GM19397 (cell line): Measurements from ENCODE around the gene FANCF.

Experiments used
- ATAC-seq: cut with Tn5 transposase; IDR thresholded peaks from one replicate; pipeline ENCODE4 v1.9.1; 2021; ENCODE audit warnings: mild to moderate bottlenecking, moderate library complexity; ENCODE audit not compliant: unreplicated experiment

Gene FANCF

DNA sequence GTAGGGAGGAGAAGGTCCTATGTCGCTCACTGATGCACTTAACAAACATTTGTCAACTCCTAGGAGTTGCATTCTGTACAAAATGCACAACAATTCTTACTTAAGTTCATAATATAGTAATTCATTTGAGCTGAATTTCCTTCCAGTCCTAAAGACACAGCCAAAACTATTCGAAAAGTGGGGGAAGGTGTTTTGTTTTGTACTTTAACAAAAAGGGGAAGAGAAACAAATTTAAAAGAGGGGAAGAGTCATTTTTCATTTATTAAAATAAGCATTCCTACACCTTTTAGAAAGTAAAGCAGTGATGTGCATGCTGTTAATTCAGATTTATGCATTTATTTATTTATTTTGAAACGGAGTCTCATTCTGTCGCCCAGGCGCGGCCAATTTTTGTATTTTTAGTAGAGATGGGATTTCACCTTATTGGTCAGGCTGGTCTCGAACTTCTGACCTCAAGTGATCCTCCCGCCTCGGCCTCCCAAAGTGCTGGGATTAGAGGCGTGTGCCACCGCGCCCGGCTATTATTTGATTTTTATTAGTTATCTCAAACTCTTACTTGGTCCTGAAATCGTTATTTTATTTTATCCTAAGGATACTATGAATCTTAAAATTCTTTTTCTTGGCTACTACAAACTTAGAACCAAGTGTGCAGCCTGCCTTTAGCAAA lies 1.1 kb upstream of the FANCF start:
- no peak for ATAC-seq

DNA sequence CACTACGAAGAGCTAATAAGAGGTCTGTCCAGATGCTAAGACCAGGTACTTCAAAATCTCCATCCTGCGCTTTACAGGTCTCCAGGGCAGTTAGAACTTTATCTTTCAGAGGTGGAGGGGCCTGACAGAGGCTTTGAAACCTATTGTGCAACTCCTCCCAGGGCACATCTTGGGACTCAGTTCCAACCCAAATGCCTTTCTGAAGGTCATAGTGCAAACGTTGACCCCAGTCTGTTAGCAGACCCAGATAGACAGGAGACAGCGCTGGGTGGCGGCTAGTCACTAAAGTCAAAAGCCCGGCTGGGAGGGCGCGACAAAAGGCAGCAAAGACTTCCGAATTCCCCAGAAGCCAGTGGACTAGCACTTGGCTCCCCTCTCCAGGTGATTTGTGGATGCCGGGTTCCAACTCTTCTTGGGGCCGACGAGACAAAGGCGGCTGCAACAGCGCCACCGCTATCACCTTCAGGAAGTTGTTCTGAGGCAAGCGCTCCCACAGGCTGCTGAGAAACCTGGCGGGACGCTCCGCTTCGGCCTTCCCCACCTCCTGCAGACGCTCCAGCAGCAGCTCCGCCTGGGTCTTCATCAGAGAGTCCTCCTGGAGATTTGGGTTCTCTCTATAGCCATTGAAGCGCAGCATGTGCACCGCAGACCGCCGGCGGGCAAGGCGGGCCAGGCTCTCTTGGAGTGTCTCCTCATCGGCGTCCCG lies 728 bp downstream of the FANCF start:
- peak; percentile 54 for ATAC-seq

DNA sequence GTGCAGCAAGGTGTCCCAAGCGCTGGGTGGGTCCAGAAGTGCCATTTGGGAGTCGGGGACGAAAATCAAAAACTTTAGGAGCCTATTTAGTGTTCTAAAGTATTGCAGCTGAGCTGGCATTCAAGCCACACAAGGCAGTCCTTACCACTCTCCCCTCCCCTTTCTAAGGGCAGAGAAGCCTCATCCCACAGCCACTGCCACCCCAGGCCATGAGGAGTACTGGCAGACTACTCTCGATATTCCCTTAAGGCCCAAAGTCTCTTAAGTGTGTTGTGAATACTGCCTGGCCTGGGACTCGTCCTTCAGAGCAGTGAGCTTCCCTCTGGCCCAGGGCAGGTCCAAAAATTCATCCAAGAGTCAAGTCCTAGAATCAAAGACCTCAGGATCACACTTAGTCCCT lies 7.8 kb downstream of the FANCF start:
- ATAC-seq, result no peak

DNA sequence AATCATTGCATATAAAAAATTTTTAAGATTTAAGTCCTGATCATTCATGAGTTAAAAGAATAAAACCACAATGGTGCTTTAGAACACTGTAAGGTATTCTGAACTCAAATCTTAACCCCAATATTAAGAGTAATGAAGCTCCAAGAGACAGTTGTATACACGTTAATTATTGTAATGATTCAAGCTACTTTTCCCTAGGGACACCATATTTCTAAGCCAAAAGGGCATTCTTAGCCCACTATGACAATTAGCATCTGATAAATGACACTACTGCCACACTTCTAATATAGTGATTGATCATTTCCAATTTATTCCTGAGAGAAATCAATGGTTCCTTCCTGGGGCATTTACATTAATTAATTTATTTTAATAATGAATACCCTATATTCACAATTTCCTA lies 21.7 kb downstream of the FANCF start:
- no peak for ATAC-seq

DNA sequence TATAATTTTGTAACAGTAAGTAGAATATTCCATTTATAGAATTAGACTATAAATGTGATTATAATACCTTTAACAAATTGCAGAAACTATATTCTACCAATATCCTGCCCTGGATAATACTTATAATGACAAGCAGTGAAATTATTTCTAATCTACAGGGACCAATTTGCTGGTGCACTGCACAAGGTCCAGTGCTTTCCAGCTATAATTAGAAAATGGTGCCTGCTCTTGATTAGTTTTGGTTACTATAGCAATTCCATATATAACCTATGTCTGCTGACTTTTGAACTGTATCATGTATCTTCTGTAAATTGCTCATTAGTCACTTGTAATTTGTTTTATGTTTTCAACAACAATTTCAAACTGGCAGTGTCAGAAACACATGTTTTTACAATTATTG lies 23.1 kb downstream of the FANCF start:
- ATAC-seq, result no peak

DNA sequence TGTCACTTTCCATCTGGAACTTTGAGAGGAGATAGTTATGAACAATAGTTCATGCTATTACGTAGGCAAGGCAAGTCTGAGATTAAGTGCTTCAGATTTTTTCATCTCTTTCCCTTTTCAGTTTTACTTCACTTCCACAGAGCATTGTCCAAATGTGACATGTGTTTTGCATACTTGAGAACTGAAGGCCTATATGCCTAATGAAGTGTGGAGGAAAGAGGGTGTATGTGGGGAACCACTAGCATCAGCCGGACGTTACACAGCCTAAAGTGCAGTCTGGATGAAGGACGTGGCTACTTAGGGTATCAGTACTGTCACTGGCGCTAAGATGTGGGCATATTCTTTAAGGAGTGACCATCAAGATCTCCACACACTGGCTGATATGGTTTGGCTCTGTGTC lies 26.2 kb downstream of the FANCF start:
- ATAC-seq, result no peak

DNA sequence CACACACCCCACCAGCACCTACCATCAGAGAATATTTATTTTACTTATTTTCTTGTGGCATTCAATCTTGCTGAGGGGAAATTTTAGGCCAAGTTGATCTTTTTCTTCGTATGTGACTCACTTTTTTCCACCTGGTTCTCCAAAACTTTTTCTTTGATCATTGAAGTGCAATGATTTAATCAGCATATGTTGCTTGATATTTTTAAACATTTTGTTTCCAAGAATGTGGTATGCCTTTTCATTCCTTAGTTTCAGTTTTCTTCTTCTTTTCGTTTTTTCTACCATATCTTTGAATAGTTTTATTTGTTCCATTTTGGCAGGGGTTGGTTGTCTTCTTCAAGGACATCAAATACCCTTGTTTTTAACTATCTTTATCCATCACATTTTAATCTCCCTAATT lies 28.6 kb downstream of the FANCF start:
- ATAC-seq, result no peak

DNA sequence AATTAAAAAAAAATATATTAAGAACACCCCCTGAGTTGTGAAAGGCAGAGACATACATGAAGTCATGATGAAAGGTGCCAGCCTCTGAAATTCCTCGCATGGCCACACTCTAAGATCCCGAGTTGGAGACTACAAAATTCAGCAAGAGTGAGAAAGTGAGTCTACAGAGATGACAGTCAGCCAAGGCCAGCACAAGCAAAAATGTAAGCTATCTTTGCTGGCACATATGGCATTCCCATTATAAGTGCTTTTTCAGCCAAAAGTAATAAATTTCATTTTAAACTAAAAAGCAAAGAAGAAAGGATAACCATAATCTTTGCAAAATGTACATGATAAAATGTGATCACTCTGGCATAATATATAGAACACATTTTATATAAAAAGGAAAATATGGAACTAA lies 40.6 kb downstream of the FANCF start:
- no peak for ATAC-seq

DNA sequence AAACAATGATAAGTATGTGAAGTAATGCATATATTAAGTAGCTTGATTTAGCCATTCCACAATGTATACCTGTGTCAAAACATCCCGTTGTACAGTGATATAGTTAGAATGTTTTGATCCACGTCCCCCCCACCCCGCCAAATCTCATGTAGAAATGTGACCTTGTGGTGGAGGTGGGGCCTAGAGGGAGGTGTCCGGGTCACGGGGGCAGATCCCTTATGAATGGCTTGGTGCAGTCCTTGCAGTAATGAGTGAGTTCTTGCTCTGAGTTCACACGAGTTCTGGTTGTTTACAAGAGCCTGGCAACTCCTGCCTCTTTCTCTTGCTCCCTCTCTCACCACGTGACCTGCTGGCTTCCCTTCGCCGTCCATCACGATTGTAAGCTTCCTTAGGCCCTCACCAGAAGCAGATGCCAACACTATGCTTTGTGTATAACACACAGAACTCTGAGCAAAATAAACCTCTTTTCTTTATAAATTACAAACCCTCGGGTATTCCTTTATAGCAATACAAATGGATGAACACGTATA lies 41.6 kb downstream of the FANCF start:
- ATAC-seq, result no peak

DNA sequence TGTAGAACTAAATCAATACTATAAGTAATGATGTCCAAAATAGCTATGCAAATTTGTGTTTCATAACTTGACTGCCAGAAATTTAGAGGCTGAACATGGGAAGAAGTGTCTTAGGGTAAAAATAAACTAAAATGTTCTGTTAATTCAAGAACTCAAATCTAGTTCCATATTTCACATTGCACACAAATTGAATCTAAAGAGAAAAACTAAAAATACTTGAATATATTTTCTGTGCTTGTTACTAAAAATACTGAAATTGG lies 43.5 kb downstream of the FANCF start:
- no peak for ATAC-seq

DNA sequence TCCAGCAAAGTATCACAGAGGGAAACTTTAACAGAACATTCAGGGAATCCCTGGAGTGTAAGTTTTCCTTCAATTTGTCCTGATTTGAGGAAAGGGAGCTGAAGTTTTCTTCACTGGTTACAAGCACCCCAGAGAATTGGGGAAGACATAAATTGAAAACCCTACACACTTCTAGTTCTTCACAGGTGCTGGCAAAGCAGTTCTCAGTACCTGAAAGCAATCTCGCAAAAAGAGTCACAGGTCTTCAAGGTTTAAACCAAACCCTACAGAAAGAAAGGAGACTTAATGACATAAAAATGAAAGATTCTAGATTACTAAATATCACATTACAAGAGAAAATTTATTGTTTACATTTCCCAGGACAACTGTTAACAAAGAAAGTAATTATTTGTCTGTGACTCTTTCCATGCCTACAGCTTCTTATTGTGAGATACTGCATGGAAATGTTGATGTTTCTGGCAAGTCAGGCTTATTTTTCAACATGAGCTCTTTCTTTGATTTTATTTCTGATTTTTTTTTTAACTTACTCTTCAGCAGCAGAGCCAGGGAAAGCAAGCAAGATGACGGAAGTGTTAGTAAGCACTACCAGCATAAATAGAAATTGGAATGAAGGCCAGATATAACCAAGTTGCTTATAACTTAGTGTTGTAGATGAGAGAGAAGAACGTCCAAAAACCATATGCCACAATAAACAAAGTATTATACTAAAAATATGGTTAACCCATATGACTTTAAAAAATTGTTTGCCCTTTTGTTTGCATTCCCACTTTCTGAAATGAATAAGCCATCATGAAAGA lies 44.1 kb downstream of the FANCF start:
- ATAC-seq, result no peak

DNA sequence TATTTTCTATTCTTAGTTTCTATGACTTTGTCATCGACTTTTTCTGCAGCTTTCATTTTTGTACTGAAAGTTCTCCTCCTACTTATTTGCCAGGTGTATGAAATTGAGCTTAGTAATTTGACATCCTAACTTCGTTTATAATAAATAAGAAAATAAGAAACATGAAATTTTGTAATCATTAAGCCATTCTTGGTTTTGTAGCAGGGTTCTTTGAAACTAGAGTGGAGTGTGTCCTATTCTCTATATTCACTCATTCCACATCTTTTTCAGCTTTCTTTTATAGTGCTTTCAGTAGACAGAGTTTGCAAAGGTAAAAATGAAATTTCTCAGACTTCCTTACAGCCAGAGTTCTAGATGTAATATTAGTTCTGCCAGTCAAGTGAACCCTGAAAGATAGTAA lies 47.8 kb downstream of the FANCF start:
- no peak for ATAC-seq
